CMK (cell line): ENCODE data around the gene CHRM3.
"Not testable (repeated sequence)": the region's sequence is repeated elsewhere in the genome, so short reads cannot be mapped to it uniquely, and the experiment has no call there.

Experiments used
- DNase-seq: peaks from one replicate; pipeline ENCODE4 v3.0.0-alpha.2; 2010; ENCODE audit warnings: low read depth

CHRM3 gene

GRCh38 chr1:239386453-239387303, at the start of gene CHRM3:
Gene CHRM3, plus strand, starts transcription at chr1:239386568. Its CDS starts 520,884 bp downstream, at chr1:239907452.
- no peak for DNase-seq

DNA sequence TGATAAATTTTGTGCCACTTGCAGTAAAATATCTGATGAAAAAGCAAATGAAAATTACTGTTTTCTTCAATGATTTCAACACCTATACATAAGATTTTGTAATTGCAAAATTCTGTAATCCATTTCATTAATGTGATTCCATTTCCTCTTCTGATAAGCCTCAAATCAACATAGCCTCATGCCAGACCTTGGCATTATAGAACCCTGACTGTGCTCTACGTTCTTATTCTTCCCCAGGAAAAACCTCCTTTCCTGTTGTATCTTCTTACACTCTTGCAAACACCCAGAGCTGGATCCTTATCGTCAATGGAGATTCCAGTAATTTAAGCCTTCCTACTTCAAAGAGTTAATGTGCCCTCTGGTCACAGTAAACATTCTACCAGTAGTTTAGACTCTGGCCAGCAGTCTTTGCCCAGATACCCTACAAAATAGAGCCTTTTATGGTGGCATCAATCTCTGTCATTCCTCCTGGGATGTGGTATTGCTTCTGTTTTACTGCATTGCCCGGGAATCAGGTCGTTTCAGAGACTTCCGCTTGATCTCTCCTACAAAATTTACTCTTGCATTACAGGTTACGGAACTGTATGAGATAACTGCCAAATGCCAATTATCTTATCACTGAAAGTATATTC, 48.5 kb upstream of the CHRM3 start:
- no peak for DNase-seq

DNA sequence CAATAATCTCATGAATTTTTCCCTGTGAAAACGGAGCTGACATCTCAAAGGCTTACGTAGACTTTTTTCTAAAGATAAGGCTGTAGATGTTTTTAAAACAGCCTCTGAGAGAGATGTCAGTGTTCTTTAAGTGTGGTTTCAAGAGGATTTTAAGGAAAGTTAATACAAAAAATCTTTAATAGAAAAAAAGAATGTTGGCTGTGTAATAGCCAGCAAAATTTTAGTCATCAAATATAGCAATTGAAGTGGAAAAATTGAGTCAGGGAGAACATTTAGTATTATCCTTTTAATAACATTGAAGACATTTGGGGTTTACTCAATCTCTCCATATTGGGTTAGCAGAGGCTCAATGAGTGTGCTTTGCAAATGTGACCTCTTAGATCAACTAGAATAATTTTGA, 38.6 kb upstream of the CHRM3 start:
- DNase-seq = no peak

DNA sequence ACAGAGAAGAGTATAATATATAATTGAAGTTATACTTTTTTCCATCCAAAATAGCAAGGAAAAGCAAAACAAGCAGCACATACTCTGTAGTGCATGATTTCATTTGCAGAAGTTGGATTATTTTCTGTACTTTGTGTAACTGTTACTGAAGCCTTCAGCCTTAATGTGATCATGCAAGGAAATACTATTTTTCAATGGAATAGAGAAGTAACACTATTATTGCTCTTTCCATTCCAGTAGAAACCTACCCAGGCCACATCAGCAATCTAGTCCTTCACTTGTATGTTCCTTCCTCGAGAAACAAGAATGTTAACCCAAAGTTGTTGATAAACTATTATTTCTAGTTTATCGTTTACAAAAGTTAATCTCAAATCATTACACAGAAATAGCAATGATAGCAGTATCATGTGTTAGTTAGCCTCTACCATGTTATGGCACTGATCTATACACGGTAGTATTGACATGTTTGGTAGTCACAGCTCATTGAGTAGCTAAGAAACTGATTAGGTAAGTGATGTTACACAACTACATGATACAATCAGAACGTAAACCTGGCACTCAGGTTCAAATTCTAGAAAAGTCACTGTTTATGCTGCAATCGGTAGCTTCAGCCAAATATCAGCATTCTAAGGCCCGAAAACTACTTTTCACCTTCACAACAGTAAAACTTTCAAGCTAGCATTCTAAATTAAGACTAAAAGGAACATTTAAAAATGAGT, 37.6 kb upstream of the CHRM3 start:
- no peak for DNase-seq

DNA sequence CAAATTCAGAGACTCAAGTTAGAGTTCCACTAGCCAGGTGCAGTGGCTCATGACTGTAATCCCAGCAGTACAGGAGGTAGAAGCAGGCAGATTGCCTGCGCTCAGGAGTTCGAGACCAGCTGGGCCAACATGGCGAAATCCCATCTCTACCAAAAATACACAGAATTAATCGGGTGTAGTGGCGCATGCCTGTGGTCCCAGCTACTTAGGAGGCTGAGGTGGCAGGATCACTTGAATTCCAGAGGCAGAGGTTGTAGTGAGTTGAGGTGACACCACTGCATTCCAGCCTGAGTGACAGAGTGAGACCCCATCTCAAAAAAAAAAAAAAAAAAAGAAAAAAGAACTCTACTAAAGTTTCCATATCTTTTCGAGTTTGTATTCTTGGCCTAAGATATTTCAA, 36.7 kb upstream of the CHRM3 start:
- no peak for DNase-seq

DNA sequence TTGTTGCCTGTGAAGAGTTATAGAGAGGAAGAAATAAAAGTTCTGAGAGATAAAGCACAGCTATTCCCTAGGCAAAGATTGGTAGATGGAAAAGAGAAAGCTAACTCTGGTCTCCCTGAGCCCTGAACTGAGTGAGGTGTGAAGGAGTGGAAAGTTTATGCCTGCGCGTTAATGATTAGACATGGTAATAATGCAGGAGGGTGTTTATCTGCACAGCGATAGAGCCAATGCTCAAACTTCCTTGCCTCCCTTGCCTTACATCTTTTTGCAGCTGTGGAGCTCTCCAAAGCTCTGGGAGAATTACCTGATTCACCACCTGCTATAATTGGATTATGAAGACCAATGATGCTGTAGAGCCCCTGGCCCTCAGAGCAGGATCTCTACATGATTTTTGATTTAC, 32.8 kb upstream of the CHRM3 start:
- no peak for DNase-seq

GRCh38 chr1:239354231-239354630, 32.1 kb upstream of the CHRM3 start:
- no peak for DNase-seq

DNA sequence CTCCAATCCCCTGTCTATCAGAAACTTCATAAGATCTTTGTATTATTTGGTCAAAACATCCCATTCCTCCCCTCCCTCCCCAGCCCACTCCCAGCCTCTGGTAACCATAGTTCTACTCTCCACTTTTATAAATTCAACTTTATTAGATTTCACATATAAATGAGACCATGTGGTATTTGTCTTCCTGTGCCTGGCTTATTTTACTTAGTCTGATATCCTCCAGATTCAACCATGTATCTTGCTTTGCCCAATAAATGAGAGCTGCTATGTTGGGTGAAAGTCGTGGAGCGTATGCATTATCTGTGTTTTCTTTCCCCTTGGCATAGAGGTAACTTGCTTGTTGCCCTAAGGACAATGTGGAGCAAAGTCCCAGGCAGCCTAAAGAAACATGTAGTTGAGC, 28.5 kb upstream of the CHRM3 start:
- DNase-seq = no peak

- DNase-seq = no peak
Observed at GRCh38 chr1:239361403-239361802, 25.0 kb upstream of the CHRM3 start.

- no peak for DNase-seq
Observed at GRCh38 chr1:239363930-239364329, 22.4 kb upstream of the CHRM3 start.

GRCh38 chr1:239367196-239367810, 19.1 kb upstream of the CHRM3 start:
- no peak for DNase-seq

GRCh38 chr1:239368436-239369109, 17.8 kb upstream of the CHRM3 start:
- DNase-seq = no peak

GRCh38 chr1:239370869-239371268, 15.5 kb upstream of the CHRM3 start:
- not testable (repeated sequence) for DNase-seq

GRCh38 chr1:239382666-239383065, 3.7 kb upstream of the CHRM3 start:
- no peak for DNase-seq

DNA sequence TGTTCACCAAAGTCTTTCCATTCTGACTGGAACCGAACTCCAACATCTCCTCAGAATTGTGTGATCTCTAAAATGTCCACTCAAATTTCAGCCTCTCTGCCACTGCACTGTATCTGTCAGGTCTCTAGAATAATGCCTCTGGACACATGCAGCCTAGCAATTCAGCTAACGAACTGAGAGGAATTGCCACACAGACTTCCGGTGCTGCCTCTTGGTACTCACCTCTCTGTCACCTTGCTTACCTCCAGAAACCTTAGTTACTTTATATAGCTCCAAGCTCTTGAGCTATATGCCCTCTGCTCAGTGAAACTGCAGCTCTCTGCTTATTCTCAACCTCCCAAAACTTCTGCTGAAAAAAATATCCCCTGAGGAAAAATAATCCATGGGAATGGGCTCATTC, 2.7 kb upstream of the CHRM3 start:
- no peak for DNase-seq

DNA sequence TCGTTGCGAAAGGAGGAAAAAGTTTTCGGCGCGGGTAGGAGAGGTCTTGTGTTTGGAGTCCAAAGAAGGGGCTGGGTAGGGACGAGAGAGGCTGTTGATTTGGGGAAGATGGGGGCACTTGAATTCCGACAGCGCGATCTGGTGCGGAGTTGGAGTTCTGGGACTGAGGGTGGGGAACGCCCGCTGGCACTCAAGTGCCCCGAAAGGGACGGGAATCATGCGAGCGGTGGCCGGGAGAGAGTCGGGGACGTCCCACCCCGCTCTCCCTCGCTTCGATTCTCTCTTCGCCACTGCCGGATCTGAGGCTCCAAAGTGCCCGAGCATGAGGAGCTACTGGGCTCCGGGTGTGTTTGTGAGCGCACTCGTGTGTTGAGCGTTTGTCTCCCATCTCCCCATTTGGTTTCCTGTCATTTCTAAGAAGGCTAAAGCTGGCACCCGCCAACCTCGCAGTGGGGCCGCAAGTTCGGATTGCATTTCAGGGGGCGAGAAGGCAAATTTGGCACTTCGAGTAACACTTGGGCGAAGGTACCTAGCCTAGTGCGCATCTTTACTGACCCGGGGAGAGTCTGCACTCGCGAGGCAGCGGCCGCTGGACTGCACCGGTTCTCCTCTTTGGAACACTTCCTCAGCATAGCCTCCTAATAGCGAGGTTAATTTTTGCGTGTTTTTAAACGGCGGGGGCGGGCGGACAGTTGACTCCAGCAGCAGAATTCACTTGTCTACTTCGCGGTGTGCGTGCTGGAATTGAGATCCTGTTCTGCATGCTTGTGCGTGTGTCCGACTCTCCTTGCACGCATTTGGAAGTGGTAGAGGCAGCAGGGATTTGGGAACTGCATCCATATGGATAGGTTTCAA, 1.2 kb downstream of the CHRM3 start:
- DNase-seq = no peak

GRCh38 chr1:239388159-239388485, 1.8 kb downstream of the CHRM3 start:
- DNase-seq = no peak

DNA sequence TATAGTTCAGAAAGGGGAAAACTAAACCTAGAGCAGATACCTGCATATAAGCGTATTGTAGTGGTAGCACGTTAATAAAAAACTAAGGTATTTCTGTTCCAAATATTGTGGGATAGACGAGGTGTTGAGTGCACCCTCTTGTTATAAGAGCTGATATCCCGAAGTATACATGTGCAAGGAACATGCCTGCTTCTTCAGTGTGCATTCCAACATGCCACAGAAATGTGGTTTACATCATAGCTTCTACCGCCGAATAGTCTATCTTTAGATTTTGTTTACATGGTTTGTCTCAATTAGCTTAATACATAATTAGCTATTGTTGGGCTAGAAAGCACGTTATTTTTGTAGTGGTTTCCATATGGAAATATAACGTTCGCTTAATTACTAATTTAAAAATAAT, 2.2 kb downstream of the CHRM3 start:
- no peak for DNase-seq

GRCh38 chr1:239389703-239390102, 3.3 kb downstream of the CHRM3 start:
- DNase-seq = no peak

DNA sequence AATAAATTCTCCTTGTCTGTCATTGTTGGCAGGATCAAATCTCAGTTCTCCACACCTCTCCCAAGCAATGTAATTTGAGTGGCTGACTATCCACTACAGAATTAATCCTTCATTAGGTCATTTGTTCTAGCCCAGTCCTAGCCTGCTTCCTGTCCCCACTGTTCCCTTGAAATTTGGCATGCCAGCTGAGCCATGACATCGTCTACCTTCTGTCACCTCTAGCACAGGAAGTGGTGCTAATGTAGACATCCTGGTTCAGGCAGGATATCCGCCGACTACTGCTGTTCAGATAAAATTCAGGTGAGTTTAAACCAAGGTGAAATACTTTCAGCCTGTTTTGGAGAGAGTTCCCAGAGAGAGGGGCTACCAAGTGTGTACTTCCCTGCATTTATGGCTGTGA, 5.9 kb downstream of the CHRM3 start:
- DNase-seq = no peak

- DNase-seq = no peak
Observed at GRCh38 chr1:239394107-239394506, 7.7 kb downstream of the CHRM3 start.
